Cardiac septum (tissue), 1 donor: ENCODE data around the gene NUP93. TPM values are rescaled to one million over a fixed set of nuclear protein-coding genes. Genes with fewer than 3 reads are reported as not detected.
"Not testable (repeated sequence)": the region's sequence is repeated elsewhere in the genome, so short reads cannot be mapped to it uniquely, and the experiment has no call there.

Experiments
- DNase-seq: peaks from one replicate; pipeline ENCODE4 v3.0.0-alpha.2; 2020; ENCODE audit warnings: low spot score
- intact Hi-C: fragments of 100-400 bp; cut with DNase I; formaldehyde crosslinking; loops from one replicate; pipeline ENCODE4 v1.14.0; 2022
- total RNA-seq: library from RNA; stranded (reverse); fragmentation: NEBNext Ultra II Directional; extraction: Animal tissue kit (Norgen Biotek cat#: 25700); gene quantifications from one replicate; pipeline ENCODE4 v1.2.1, GENCODE V29; 2021
- donor health status: DM: no; HTN: no; CAD: no.

The NUP93 gene
- total RNA-seq, 1 donor from 2014 or later = 33.4 TPM

DNA sequence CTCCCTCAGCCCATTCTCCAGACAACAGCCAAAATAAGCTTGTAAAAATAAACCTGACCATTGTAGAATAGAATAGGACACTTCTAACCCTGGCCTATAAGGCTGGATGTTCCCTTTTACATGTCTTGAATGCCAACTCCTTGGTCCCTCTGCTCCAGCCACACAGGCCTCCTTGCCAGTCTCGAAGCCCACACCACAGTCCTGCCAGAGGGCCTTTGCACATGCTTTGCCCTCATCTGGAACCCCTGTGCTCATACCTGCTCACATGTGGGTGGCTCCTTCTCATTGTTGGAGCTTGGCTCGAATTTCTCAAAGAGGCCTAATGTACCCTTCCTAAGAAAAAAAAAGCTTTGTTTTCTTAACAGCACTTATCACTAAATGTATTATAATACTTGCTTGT lies 129.7 kb downstream of the NUP93 start:
- intact Hi-C loops = no loop called here
- DNase-seq = no peak

DNA sequence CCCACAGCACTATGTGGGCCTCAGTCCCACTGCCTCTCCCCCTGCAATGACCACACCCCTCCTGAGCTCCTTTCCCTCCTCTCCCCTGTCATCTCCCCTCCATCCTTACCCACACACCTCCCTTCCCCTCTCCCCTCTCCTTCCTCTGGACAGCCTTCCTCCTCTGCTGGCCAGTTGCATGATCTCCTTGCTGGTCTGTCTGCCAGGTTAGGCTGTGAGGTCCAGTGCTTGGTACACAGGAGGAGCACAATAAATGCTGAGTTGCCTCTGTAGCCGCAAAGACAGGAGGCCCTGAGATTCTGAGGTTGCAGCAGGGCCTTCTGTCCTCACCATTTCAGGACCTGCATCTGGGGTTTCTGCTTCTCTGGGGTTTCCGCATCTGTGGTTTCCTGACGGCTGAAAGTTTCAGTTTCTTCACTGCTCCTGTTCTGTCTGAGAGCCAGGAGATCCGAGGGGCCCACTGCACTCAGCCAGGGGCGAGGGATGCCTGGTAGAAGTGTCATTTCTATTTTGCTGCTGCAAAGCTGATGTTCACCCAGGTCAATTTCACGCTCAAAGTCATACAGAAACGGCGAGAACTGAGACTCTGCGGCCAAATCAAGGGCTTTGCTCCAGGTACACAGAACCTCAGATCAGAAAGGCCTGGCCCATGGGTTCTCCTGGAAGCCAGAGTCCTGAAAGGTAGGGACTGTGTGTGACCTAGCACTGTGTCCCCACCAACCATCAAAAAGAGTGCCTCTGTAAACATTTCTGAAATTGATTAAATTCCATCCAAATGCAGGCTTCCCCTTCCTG lies 130.5 kb downstream of the NUP93 start:
- intact Hi-C loops = no loop called here
- DNase-seq = no peak

DNA sequence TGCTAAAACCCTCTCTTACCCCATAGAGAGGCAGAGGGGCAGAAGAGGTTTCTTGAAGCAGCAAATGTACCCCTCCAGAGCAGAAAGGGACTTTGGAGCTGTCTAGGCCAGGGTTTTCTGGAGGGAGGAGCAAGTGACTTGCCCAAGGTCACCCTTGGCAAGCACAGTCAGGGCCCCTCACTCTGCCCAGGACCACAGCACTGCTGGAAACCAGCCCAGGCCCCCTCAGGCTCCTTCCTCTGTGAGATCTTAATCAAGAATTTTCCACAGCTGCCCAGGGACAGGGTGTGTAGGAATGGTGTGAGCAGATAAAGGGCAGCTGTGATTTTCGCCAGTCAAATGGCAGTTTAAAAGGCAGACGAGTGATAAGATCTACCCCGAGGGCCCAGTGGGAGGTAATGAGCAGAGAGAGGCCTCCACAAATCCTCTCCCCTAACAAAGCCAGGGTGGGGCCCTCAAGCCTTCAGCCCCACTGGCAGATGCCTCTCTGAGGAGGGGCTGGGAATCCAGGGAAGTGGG lies 131.2 kb downstream of the NUP93 start:
- intact Hi-C loops = no loop called here
- DNase-seq = no peak

DNA sequence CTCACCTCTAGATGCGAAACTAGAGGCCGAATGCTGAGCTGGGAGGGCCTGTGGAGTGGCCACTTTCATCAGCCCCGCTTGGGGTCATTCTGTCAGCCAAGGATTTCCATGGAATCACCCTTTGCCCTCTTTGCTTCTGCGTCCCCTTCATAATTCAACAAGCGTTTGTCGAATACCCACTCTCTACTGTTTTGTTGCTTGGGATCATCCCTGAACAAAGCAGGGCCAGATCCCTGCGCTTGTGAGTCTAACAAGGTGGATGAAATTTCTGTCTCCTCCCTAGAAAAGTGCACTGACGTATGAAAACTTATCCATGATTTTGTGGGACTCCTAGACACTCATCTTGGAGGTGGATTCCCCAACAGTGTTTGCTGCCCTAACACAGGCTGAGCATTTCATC lies 131.8 kb downstream of the NUP93 start:
- no peak for DNase-seq
- intact Hi-C loops = no loop called here

DNA sequence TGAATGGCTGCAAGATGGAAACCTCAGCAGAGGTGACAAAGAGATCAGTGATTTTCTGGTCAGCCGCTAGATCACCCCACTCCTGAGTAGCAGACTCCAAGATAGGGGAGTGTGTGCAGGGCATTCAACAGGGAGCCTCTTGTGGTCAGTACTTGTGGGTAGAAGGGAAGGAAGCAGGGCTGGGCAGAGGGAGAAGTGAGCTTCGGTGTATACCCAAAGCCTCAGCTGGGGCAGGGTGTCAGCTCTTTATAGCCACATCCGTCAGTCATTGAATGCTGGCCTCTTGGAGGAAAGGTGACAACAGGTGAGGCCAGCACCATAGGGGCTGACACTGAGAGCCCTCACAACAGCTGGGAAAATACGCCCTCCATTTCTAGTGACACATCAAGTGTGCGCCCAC lies 132.8 kb downstream of the NUP93 start:
- intact Hi-C loops = no loop called here
- no peak for DNase-seq

DNA sequence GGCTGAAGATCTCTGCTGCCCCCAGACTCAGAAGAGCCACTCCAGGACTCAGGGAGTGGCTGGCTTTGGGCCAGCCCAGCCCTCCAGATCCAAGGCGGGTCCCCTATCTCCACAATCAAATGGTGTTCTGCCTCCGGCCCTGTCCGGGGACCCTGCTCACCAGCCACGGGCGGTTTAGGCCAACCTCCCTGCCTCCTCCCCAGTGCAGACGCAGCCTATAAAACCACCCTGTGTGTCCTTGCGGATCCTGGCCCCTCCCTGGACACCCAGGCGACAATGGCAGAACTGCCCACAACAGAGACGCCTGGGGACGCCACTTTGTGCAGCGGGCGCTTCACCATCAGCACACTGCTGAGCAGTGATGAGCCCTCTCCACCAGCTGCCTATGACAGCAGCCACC lies 135.0 kb downstream of the NUP93 start, which contains the start of gene SLC12A3:
Gene SLC12A3 (plus strand): TSS at position 248 of the 400 bp plus-strand sequence. CDS start 29 bp downstream, at position 277.
- intact Hi-C loops = loop anchor here (5.0 kb wide), 2 partner anchors 52 to 182 kb away; no protein-coding TSS in a partner anchor
- no peak for DNase-seq

DNA sequence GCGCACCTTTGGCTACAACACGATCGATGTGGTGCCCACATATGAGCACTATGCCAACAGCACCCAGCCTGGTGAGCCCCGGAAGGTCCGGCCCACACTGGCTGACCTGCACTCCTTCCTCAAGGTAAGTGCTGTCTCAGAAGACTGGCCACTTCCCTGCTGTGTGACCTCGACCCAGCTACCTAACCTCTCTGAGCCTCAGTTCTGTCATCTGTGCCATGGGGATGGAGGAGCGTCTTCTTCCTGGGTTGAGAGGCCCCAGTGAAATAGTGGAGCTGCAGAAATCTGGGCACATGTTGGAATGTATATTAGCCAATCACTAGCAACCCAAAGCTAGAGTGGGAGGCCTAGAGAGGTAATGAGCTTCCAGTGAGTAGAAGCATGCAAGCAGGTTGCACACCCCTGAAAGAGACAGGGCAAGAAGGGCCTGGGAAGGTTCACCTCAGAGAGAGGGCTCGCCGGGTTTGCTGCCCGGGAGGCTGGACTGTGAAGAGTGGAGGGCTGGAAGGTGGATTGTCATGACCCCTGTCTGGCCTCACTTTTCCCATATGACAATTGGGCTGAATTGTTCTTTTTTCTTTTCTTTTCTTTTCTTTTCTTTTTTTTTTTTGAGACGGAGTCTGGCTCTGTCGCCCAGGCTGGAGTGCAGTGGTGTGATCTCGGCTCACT lies 135.6 kb downstream of the NUP93 start:
- DNase-seq = no peak
- intact Hi-C loops = loop anchor here (5.0 kb wide), 2 partner anchors 52 to 182 kb away; no protein-coding TSS in a partner anchor

DNA sequence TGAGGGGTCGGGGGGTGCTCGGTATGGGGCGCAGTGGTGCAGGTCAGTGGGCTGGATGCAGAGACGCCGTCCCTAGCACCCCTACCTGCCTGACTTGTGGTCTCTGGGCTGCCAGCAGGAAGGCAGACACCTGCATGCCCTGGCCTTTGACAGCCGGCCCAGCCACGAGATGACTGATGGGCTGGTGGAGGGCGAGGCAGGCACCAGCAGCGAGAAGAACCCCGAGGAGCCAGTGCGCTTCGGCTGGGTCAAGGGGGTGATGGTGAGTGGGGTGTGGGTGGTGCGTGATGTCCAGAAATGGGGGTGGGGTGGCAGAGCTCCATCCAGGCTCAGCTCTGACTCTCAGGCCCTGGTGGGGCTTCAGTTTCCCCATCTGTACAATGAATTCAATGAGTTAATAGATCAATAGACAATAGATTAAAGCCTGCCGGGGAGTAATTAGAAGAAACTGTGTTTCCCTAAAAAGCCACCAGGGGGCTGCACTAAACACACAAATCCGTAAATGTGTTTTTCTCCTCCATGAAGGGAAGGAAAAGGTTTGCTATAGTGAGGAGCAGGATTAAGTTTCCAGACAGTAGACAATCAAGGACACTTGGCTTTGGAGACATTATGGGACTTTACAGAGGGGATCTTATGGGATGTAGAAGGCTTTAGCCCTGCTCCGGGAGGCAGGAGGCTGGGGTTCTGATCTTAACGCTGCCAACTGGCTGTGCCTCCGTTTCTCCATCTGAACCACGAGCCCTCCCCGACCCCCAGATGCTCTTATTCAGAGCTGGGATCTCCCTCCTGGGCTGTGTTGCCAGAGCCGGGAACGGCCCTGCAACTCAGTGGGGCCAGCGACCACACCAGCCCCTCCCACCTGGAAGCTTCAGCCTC lies 137.3 kb downstream of the NUP93 start:
- no peak for DNase-seq

DNA sequence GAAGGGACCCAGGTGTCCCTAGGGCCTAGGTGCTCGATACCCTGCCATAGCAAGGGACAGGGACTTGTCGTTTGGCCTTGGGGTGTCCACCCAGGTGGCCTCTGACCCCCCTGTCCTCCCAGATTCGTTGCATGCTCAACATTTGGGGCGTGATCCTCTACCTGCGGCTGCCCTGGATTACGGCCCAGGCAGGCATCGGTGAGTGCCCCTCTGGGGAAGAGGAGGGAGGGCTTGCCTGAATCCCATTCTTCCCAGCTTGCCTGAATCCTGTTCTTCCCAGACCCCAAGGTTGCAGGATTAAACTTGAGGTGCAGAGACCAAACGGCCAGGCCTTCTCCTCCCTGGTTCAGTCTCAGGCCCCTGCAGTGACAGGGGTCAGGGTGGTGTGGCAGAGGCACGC lies 138.2 kb downstream of the NUP93 start:
- intact Hi-C loops = loop anchor here (5.0 kb wide), 2 partner anchors 49 to 179 kb away; no protein-coding TSS in a partner anchor
- DNase-seq = no peak

More for the DNA sequence above, 137.3 kb downstream of the NUP93 start:
- intact Hi-C loops = loop anchor here (1.0 to 5.0 kb wide), 3 partner anchors 50 to 180 kb away; no protein-coding TSS in a partner anchor

DNA sequence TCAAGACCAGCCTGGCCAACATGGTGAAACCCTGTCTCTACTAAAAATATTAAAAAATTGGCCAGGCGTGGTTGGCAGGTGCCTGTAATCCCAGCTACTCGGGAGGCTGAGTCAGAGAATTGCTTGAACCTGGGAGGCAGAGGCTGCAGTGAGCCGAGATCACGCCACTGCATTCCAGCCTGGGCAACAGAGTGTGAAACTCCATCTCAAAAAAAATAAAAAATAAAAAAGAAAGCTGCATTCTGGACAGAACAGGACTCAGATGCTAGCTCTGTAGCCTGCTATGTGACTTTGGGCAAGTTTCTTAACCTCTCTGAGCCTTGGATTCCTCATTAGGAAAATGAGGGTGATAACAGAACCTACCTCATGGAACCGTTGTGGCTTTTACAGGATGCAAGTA lies 138.8 kb downstream of the NUP93 start:
- intact Hi-C loops = loop anchor here (5.0 kb wide), 2 partner anchors 49 to 179 kb away; no protein-coding TSS in a partner anchor
- DNase-seq = not testable (repeated sequence)

DNA sequence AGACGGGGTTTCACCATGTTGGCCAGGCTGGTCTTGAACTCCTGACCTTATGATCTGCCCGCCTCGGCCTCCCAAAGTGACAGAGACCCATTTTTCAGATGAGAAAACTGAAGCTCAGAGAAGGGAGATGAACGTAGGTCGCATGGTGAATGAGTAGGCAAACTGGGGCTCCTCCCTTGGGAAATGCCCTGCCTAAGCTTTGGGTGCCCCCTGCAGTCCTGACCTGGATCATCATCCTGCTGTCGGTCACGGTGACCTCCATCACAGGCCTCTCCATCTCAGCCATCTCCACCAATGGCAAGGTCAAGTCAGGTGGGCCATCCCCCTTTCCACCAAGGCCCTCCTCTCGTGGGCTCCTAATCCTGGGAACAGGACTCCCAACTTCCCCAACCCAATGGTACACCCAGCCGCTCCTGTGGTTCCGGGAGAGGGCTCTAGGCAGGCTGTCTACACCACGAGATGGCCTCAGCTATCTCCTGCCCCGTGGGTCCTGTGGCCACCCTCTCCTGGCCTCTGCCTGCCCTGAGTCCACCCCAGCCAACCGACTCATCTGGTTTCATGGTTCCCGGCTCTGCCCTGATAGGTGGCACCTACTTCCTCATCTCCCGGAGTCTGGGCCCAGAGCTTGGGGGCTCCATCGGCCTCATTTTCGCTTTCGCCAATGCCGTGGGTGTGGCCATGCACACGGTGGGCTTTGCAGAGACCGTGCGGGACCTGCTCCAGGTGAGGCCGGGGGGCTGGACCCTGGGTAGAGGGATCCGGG lies 139.8 kb downstream of the NUP93 start:
- DNase-seq = no peak
- intact Hi-C loops = loop anchor here (5.0 kb wide), 2 partner anchors 48 to 178 kb away; no protein-coding TSS in a partner anchor

DNA sequence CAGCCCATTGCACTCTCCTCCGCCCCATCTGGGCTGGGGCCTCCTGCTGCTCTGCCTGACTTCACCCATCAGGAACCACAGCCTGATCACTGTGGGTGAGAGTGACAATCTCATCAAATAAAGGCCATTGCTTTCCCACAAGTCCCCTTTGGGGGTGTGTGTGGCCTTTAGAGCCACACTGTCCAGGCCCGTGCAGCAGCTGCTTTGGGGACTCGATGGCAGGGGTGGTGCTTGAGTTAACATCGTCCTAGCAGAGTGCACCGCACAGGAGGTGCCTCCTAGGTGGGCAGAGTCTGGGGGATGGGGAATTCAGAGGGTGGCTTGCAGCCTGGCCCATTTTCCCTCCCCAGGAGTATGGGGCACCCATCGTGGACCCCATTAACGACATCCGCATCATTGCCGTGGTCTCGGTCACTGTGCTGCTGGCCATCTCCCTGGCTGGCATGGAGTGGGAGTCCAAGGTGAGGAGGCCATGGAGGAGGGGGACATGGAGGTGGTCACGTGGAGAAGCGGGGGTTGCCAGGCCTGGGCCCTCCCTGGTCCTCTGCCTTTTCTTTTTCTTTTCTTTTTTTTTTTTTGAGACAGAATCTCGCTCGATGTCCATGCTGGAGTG lies 140.5 kb downstream of the NUP93 start:
- intact Hi-C loops = no loop called here
- no peak for DNase-seq

DNA sequence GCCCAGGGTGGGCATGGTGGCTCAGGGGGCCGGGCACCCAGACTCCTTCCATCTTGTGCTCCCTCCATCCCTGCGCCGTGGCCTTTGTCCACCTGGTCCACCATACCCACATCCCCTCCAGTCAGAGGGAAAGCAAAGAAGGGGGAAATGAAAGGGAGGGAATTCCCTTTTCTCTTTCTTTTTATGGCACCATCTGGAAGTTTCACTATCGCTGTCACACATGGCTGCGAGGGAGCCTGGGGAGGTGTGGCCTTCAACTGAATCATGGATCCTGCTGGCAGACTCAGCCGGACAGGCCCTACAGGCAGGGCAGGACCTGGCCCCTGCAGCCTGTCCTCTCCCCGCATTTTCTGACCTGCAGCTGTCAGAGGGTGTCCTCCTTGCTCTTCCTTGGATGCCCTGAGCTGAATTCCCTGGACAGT lies 141.3 kb downstream of the NUP93 start:
- intact Hi-C loops = no loop called here
- no peak for DNase-seq

DNA sequence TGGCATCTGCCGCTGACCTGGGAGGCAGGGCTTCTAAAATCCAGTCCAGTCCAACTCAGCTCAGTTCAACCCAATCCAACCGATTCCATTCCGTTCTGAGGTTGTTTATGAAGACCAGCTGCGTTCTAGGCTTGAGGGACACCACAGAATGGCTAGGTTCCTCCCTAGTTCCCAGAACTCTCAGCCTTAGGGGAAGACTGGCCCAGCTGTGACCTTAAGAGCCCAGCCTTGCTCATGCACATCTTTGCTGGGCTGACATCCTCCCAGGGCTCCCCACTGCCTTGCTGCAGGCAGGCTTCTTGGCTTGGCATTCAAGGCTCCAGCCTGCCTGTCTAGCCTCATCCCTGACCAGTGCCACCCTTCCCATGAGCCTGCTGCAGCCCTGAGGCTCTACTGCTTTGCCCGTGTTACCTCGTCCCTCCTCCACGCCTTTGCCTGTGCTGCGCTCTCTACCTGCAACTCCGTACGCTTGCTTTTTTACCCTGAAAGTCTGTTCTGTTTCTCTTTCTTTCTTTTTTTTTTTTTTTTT lies 143.0 kb downstream of the NUP93 start:
- intact Hi-C loops = no loop called here
- DNase-seq = no peak

DNA sequence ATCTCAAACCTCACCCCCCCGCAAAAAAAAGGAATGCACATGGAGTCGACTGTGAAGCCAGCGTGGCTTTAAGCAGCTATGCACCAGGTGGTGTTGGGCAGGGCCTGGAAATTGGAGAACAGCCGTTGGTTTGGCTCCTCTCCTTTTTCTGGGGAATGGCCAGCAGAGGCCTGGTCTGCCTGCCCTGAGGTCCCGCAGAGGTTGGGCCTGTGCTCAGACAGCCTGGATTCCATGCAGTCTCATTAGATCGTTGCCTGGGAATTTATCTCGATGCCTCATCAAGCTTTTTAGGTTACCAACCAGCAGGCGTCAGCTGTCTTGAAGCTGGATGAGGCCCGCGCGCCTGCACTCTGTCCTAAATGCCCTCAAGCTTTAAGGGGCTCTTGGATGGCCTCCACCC lies 144.9 kb downstream of the NUP93 start:
- DNase-seq = no peak
- intact Hi-C loops = no loop called here

DNA sequence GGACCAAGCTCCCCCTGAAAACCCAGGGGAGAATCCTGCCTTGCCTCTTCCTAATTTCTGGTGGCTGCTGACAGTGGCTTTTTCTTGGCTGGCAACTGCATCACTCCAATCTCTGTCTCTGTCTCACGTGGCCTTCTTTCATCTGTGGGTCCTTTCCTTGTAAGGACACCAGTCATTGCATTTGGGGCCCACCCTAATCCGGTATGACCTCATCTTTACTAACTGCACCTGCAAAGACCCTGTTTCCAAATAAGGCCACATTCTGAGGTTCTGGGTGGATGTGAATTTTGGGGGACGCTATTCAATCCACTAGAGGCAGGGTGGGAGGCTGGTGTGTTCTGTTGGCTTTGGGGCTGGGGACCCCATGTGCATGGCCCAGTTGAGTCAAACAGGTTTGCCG lies 146.1 kb downstream of the NUP93 start:
- no peak for DNase-seq
- intact Hi-C loops = no loop called here

DNA sequence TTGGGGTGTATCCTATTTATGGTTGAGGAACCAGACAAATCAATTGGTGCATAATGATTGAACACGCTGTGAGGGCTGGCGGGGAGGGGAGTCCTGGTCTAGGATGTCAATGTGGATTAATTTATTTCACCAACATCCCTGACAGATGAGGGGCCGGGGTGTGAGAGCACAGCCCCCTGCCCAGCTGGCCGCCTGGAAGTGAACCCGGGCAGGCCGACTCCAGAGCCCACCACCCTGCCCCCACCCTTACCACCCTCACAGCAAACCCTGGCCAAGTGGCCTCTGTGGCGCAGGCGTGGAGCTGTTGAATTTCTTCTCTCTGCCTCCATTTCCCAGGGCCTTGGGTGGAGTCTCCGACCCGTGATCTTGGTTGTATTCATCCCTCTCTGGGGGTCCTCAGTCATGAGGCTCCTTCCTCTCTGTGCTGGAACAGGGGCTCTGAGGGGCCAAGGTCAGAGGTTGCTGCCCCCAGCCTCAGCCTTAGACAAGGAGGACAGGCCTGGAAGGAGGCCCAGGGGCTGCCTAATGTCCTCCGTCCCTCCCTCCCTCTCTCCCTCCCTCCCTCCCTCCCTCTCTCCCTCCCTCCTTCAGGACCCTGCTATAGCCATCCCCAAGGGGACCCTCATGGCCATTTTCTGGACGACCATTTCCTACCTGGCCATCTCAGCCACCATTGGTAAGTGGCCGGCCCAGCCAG lies 147.7 kb downstream of the NUP93 start:
- no peak for DNase-seq
- intact Hi-C loops = no loop called here
